Nephron (organoid): Measurements from ENCODE around the gene SORBS1.

Source experiments
- H3K27ac Mint-ChIP-seq, 3 experiments: 2 replicates each; pipeline ENCODE4 v1.8.0; 2020; ENCODE audit warnings: mixed read lengths in 3 of 3, mild to moderate bottlenecking in 2 of 3, moderate library complexity in 1 of 3
- H3K27me3 Mint-ChIP-seq: 2 replicates; pipeline ENCODE4 v1.8.0; 2021; ENCODE audit warnings: low read depth, mild to moderate bottlenecking, moderate library complexity, mixed read lengths
- H3K36me3 Mint-ChIP-seq: 2 replicates; pipeline ENCODE4 v1.8.0; 2020; ENCODE audit warnings: low read depth, mixed read lengths
- H3K4me1 Mint-ChIP-seq: 2 replicates; pipeline ENCODE4 v1.8.0; 2020; ENCODE audit warnings: mixed read lengths
- H3K4me3 Mint-ChIP-seq, 3 experiments: 2 replicates each; pipeline ENCODE4 v1.8.0; 2020; ENCODE audit warnings: mild to moderate bottlenecking in 3 of 3, mixed read lengths in 3 of 3, moderate library complexity in 2 of 3
- H3K9me3 Mint-ChIP-seq: 2 replicates; pipeline ENCODE4 v1.8.0; 2020; ENCODE audit warnings: mixed read lengths
- TF ChIP-seq, protein P1 (sequence below), 3 experiments: fragments of 200-600 bp; sonication (generic); IDR thresholded peaks; one replicate each; pipeline ENCODE4 v1.5.0; 2021; ENCODE audit warnings: antibody characterized with exemption in 3 of 3; ENCODE audit not compliant: unreplicated experiment in 3 of 3

SORBS1 gene

GRCh38 chr10:95331596-95332130 lies 229.5 kb downstream of the SORBS1 start:
- H3K4me3 Mint-ChIP-seq, result no peak overlapping the region
- H3K9me3 Mint-ChIP-seq, result no peaks in the 10 kb centered on the region
- H3K27me3 Mint-ChIP-seq, result no peaks in the 10 kb centered on the region
- peaks cover 22% of the 10 kb centered on the region for H3K36me3 Mint-ChIP-seq
- H3K27ac Mint-ChIP-seq, result no peak overlapping the region
- peaks cover 9% of the 10 kb centered on the region for H3K4me1 Mint-ChIP-seq
- TF ChIP-seq, protein P1, sequence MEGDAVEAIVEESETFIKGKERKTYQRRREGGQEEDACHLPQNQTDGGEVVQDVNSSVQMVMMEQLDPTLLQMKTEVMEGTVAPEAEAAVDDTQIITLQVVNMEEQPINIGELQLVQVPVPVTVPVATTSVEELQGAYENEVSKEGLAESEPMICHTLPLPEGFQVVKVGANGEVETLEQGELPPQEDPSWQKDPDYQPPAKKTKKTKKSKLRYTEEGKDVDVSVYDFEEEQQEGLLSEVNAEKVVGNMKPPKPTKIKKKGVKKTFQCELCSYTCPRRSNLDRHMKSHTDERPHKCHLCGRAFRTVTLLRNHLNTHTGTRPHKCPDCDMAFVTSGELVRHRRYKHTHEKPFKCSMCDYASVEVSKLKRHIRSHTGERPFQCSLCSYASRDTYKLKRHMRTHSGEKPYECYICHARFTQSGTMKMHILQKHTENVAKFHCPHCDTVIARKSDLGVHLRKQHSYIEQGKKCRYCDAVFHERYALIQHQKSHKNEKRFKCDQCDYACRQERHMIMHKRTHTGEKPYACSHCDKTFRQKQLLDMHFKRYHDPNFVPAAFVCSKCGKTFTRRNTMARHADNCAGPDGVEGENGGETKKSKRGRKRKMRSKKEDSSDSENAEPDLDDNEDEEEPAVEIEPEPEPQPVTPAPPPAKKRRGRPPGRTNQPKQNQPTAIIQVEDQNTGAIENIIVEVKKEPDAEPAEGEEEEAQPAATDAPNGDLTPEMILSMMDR (IDR thresholded peaks at IDR 0.05; ENCODE audit: unreplicated experiment in 3 of 3), result no peak

- no peaks in the 10 kb centered on the region for H3K27me3 Mint-ChIP-seq
- H3K9me3 Mint-ChIP-seq, result no peaks in the 10 kb centered on the region
- peaks cover 18% of the 10 kb centered on the region for H3K36me3 Mint-ChIP-seq
- no peak overlapping the region for H3K27ac Mint-ChIP-seq
- no peak overlapping the region for H3K4me3 Mint-ChIP-seq
- H3K4me1 Mint-ChIP-seq, result peaks cover 9% of the 10 kb centered on the region
- TF ChIP-seq, protein P1 (IDR thresholded peaks at IDR 0.05; ENCODE audit: unreplicated experiment in 3 of 3), result no peak
Observed at GRCh38 chr10:95330966-95331453, 230.2 kb downstream of the SORBS1 start.

- TF ChIP-seq, protein P1 (IDR thresholded peaks at IDR 0.05; ENCODE audit: unreplicated experiment in 3 of 3), result no peak
- H3K9me3 Mint-ChIP-seq, result no peaks in the 10 kb centered on the region
- H3K36me3 Mint-ChIP-seq, result peaks cover 18% of the 10 kb centered on the region
- H3K4me1 Mint-ChIP-seq, result peaks cover 9% of the 10 kb centered on the region
- no peak overlapping the region for H3K27ac Mint-ChIP-seq
- H3K4me3 Mint-ChIP-seq, result no peak overlapping the region
- H3K27me3 Mint-ChIP-seq, result no peaks in the 10 kb centered on the region
Observed at GRCh38 chr10:95329296-95329695, 231.9 kb downstream of the SORBS1 start.

- Mint-ChIP-seq H3K9me3 (no peaks in the 10 kb centered on the region), H3K27me3 (no peaks in the 10 kb centered on the region), H3K4me1 (peaks cover 9% of the 10 kb centered on the region), H3K36me3 (peaks cover 15% of the 10 kb centered on the region), H3K4me3 (no peak overlapping the region), H3K27ac (no peak overlapping the region)
- TF ChIP-seq, protein P1 (IDR thresholded peaks at IDR 0.05; ENCODE audit: unreplicated experiment in 3 of 3), result no peak
Observed at GRCh38 chr10:95328013-95328412, 233.2 kb downstream of the SORBS1 start.

- TF ChIP-seq, protein P1 (IDR thresholded peaks at IDR 0.05; ENCODE audit: unreplicated experiment in 3 of 3), result no peak
- Mint-ChIP-seq H3K4me1 (peaks cover 9% of the 10 kb centered on the region), H3K36me3 (peaks cover 15% of the 10 kb centered on the region), H3K27ac (peak overlapping the region in 1 of 3 experiments; percentile 15), H3K27me3 (no peaks in the 10 kb centered on the region), H3K9me3 (no peaks in the 10 kb centered on the region), H3K4me3 (no peak overlapping the region)
Observed at GRCh38 chr10:95327367-95327766, 233.8 kb downstream of the SORBS1 start.

GRCh38 chr10:95326396-95326795 lies 234.8 kb downstream of the SORBS1 start:
- TF ChIP-seq, protein P1 (IDR thresholded peaks at IDR 0.05; ENCODE audit: unreplicated experiment in 3 of 3), result no peak

More at GRCh38 chr10:95326396-95326795, 234.8 kb downstream of the SORBS1 start:
- Mint-ChIP-seq H3K36me3 (peaks cover 18% of the 10 kb centered on the region), H3K27me3 (no peaks in the 10 kb centered on the region), H3K9me3 (no peaks in the 10 kb centered on the region), H3K27ac (no peak overlapping the region), H3K4me3 (no peak overlapping the region), H3K4me1 (peaks cover 9% of the 10 kb centered on the region)
